ENCODE data around the gene GBGT1.

GRCh38 chr9:133204993-133205336, 41.3 kb upstream of the GBGT1 start:
- TF ChIP-seq REST (IDR thresholded peaks at IDR 0.05; ENCODE audit: unreplicated experiment), result no peak
- no peak for TF ChIP-seq CTCF (conservative IDR thresholded peaks at IDR 0.05; ENCODE audit: low read depth in 2 of 2)
- TF ChIP-seq EZH2phosphoT487 (IDR thresholded peaks at IDR 0.05; ENCODE audit: unreplicated experiment), result no peak
- no peak for TF ChIP-seq EZH2 (IDR thresholded peaks at IDR 0.05; ENCODE audit: low read depth, unreplicated experiment)
- no peak for TF ChIP-seq NANOG (IDR thresholded peaks at IDR 0.05; ENCODE audit: borderline replicate concordance)
- TF ChIP-seq JUNB (IDR thresholded peaks at IDR 0.05; ENCODE audit: unreplicated experiment), result no peak
- no peak for TF ChIP-seq ZNF114 (CRISPR knock-in tag; IDR thresholded peaks at IDR 0.05)
- TF ChIP-seq POLR2AphosphoS5 (IDR thresholded peaks at IDR 0.05; ENCODE audit: low read depth), result no peak
- no peak for TF ChIP-seq ZNF331 (CRISPR knock-in tag; IDR thresholded peaks at IDR 0.05; ENCODE audit: low read depth)
- no peak for TF ChIP-seq STAT1 (IDR thresholded peaks at IDR 0.05; ENCODE audit: unreplicated experiment)
- no peak for TF ChIP-seq CREB1 (CRISPR knock-in tag; IDR thresholded peaks at IDR 0.05; ENCODE audit: low read depth)

Data from GM23338 (cell line).